OCI-LY3 (cell line): Measurements from ENCODE around the gene ZNF429.
"Not testable (repeated sequence)": the region's sequence is repeated elsewhere in the genome, so short reads cannot be mapped to it uniquely, and the experiment has no call there.

ENCODE experiments used
- CTCF ChIP-seq: fragments of 200-600, 300-600 bp; sonication (generic); IDR thresholded peaks from 2 replicates; pipeline ENCODE4 v1.5.1; 2014; ENCODE audit warnings: antibody characterized with exemption, low read length, low read depth
- EZH2phosphoT487 ChIP-seq: fragments of 200-600 bp; shearing (Covaris generic); IDR thresholded peaks from 2 replicates; pipeline ENCODE4 v1.6.1; 2018; ENCODE audit warnings: antibody characterized with exemption, mixed run types, low read depth

- TF ChIP-seq CTCF, EZH2phosphoT487: not testable (repeated sequence)
Observed at GRCh38 chr19:21511058-21511457, 5.7 kb downstream of the ZNF429 start.
